ENCODE data around the gene CLCN7. TPM values are rescaled to one million over a fixed set of nuclear protein-coding genes. Genes with fewer than 3 reads are reported as not detected.

The CLCN7 gene
- total and polyA plus RNA-seq, 2 of the 8 experiments (the other 6 are each of a cell fraction or from before 2014, with no cell fraction given), result 38.6 to 81.5 TPM

GRCh38 chr16:1430759-1431496 is 43.9 kb downstream of the CLCN7 start, which contains the start of gene PERCC1 (continued):
- no peak for TF ChIP-seq RNF2 (IDR thresholded peaks at IDR 0.05; ENCODE audit: borderline replicate concordance, low read depth, low read length, missing control alignments, poor library complexity, severe bottlenecking)
- TF ChIP-seq EP300 (IDR thresholded peaks at IDR 0.05; ENCODE audit: borderline replicate concordance in 1 of 2, low read depth in 2 of 2, low read length in 2 of 2), result no peak
- no peak for TF ChIP-seq CBX8 (IDR thresholded peaks at IDR 0.05; ENCODE audit: borderline replicate concordance, low read depth, low read length)
- TF ChIP-seq SP4 (IDR thresholded peaks at IDR 0.05; ENCODE audit: low read length), result no peak
- TF ChIP-seq TEAD4 (IDR thresholded peaks at IDR 0.05; ENCODE audit: low read depth, low read length), result no peak
